ENCODE measurements around the gene PCBP3. TPM values are rescaled to one million over a fixed set of nuclear protein-coding genes. Genes with fewer than 3 reads are reported as not detected.

The PCBP3 gene
- total and polyA plus RNA-seq, 4 donors, result 0.36 to 1.6 (median 0.42) TPM

- Histone ChIP-seq H3K27me3 (ENCODE audit: control insufficient read depth in 4 of 4, insufficient read depth in 4 of 4, low read length in 3 of 4) (no peaks in the 10 kb centered on the region), H3K9me3 (ENCODE audit: control insufficient read depth in 4 of 4, low read length in 3 of 4) (no peaks in the 10 kb centered on the region), H3K27ac (ENCODE audit: low read depth in 1 of 2, low read length in 2 of 2) (no peak overlapping the region), H3K4me3 (ENCODE audit: low read depth in 1 of 3, low read length in 3 of 3) (no peak overlapping the region), H3K36me3 (ENCODE audit: control insufficient read depth in 4 of 4, insufficient read depth in 3 of 4, low read depth in 1 of 4, low read length in 3 of 4) (no peaks in the 10 kb centered on the region), H3K9ac (ENCODE audit: low read depth in 1 of 2, low read length in 2 of 2) (no peak overlapping the region), H3K4me1 (ENCODE audit: control insufficient read depth in 4 of 4, insufficient read depth in 4 of 4, low read length in 3 of 4) (no peaks in the 10 kb centered on the region)
- TF ChIP-seq GABPA (IDR thresholded peaks at IDR 0.05 in 1 of 2, conservative IDR thresholded peaks at IDR 0.05 in 1 of 2), result no peak
- TF ChIP-seq HNF4A (conservative IDR thresholded peaks at IDR 0.05), result no peak
- no peak for TF ChIP-seq RAD21 (IDR thresholded peaks at IDR 0.05)
- no peak for TF ChIP-seq FOXA2 (IDR thresholded peaks at IDR 0.05)
- 82% methylated on average over 5 of the region's 5 CpGs for WGBS
- no peak for DNase-seq (ENCODE audit: low spot score)
Measured at GRCh38 chr21:45766501-45766900, 123.0 kb downstream of the PCBP3 start.

DNA sequence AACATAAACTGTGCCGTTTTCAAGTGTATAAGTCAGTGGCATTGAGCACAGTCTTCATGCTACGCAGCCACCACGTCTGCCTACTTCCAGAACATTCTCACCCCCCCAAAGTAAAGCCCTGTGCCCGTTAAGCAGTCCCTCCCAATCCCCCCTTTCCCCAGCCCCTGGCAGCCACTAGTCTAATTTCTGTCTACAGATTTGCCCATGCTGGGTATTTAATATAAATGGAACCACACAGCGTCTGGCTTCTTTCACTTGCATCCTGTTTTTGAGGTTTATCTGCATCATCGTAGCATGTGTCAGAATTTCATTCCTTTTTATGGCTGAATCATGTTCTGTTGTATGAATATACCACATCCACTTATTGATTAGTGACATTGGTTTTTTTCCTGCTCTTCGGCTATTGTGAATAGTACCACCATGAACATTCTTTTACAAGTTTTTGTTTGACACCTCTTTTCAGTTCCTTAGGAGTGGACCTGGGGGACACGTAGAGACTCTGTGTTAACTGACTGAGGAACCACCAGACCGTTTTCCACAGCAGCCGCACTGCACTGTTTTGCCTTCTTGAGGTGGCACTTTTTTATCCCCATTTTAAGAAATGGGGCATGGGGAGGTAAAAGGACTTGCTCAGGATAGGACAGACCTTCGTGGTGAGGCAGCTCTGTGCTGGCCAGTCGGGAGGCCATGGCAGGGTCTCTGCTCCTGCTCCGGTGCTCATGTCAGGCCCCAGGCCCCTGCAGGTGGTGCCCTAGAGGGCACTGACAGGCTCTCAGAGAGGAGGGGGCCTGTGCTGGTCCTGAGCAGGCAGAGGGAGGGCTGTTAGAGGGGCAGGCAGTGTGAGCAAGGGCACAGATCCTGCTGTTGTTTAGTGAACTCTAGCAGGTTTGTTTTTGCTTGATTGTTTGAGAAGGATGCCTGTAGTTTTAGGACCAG is 123.8 kb downstream of the PCBP3 start:
- Histone ChIP-seq H3K4me3 (ENCODE audit: low read depth in 1 of 3, low read length in 3 of 3) (no peak overlapping the region), H3K27me3 (ENCODE audit: control insufficient read depth in 4 of 4, insufficient read depth in 4 of 4, low read length in 3 of 4) (no peaks in the 10 kb centered on the region), H3K9ac (ENCODE audit: low read depth in 1 of 2, low read length in 2 of 2) (no peak overlapping the region), H3K36me3 (ENCODE audit: control insufficient read depth in 4 of 4, insufficient read depth in 3 of 4, low read depth in 1 of 4, low read length in 3 of 4) (no peaks in the 10 kb centered on the region), H3K9me3 (ENCODE audit: control insufficient read depth in 4 of 4, low read length in 3 of 4) (no peaks in the 10 kb centered on the region), H3K4me1 (ENCODE audit: control insufficient read depth in 4 of 4, insufficient read depth in 4 of 4, low read length in 3 of 4) (no peaks in the 10 kb centered on the region), H3K27ac (ENCODE audit: low read depth in 1 of 2, low read length in 2 of 2) (no peak overlapping the region)
- no peak for TF ChIP-seq NR2F2 (IDR thresholded peaks at IDR 0.05)
- no peak for DNase-seq (ENCODE audit: low spot score)
- WGBS, result 78% methylated on average over 13 of the region's 13 CpGs

DNA sequence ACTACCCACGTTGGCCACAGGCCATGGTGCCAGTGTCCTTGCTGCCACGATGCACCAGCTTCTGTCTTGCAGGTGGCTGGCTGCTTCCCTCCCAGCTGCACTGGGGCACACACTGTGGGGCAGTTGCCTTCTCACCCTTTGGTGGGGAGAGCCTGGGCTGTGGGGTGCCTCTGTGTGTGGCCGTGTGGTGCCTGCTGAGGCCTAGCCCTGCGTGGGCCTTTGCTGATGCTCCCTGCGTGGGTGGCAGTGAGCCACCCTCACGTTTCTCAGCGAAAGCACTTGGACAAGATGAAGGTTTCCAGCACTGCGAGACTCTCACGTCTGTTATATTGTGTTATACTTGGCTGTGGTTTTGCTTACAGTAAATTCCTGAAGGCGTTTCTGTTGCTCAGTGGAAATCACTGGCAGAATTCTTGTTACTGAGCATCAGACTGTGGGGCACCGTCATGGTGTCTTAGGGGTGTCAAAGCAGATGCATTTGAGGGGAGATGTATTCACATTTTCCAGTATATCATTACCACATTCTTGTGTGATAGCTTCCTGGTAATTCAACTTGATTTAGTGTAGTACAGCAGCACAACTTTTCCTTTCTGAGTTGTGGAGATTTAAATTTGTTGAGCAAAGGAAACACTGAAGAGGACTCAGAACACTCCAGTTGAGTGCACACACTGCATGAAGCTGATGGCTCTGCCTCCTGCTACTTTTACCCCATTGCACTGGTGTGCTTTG is 124.7 kb downstream of the PCBP3 start:
- no peak for TF ChIP-seq HNF4G (IDR thresholded peaks at IDR 0.05)
- no peak for TF ChIP-seq JUND (IDR thresholded peaks at IDR 0.05)
- TF ChIP-seq GABPA (IDR thresholded peaks at IDR 0.05 in 1 of 2, conservative IDR thresholded peaks at IDR 0.05 in 1 of 2), result no peak
- no peak for TF ChIP-seq CTCF (IDR thresholded peaks at IDR 0.05; ENCODE audit: low read depth, low read length, missing input control)
- TF ChIP-seq RAD21 (IDR thresholded peaks at IDR 0.05), result no peak
- TF ChIP-seq, protein P1, sequence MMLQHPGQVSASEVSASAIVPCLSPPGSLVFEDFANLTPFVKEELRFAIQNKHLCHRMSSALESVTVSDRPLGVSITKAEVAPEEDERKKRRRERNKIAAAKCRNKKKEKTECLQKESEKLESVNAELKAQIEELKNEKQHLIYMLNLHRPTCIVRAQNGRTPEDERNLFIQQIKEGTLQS (IDR thresholded peaks at IDR 0.05), result no peak
- no peak for TF ChIP-seq YY1 (IDR thresholded peaks at IDR 0.05)
- no peak for TF ChIP-seq FOXA2 (IDR thresholded peaks at IDR 0.05)
- TF ChIP-seq HNF4A (conservative IDR thresholded peaks at IDR 0.05), result no peak
- WGBS, result 76% methylated on average over 11 of the region's 11 CpGs
- no peaks in the 10 kb centered on the region for H3K27me3 ChIP-seq (ENCODE audit: control insufficient read depth in 4 of 4, insufficient read depth in 4 of 4, low read length in 3 of 4)
- H3K9ac ChIP-seq (ENCODE audit: low read depth in 1 of 2, low read length in 2 of 2), result no peak overlapping the region
- H3K9me3 ChIP-seq (ENCODE audit: control insufficient read depth in 4 of 4, low read length in 3 of 4), result no peaks in the 10 kb centered on the region
- H3K27ac ChIP-seq (ENCODE audit: low read depth in 1 of 2, low read length in 2 of 2), result no peak overlapping the region
- no peaks in the 10 kb centered on the region for H3K4me1 ChIP-seq (ENCODE audit: control insufficient read depth in 4 of 4, insufficient read depth in 4 of 4, low read length in 3 of 4)
- no peak overlapping the region for H3K4me3 ChIP-seq (ENCODE audit: low read depth in 1 of 3, low read length in 3 of 3)
- no peaks in the 10 kb centered on the region for H3K36me3 ChIP-seq (ENCODE audit: control insufficient read depth in 4 of 4, insufficient read depth in 3 of 4, low read depth in 1 of 4, low read length in 3 of 4)
- no peak for DNase-seq (ENCODE audit: low spot score)
